SKM-1 treated with dmso at 0.1 percent for 144 hours (cell line): ENCODE data around the gene GRM4.

Experiments
- DNase-seq: peaks from one replicate; lab custom pipeline; 2025; ENCODE audit not compliant: unreplicated experiment; lab: John Stamatoyannopoulos, UW

The GRM4 gene

DNA sequence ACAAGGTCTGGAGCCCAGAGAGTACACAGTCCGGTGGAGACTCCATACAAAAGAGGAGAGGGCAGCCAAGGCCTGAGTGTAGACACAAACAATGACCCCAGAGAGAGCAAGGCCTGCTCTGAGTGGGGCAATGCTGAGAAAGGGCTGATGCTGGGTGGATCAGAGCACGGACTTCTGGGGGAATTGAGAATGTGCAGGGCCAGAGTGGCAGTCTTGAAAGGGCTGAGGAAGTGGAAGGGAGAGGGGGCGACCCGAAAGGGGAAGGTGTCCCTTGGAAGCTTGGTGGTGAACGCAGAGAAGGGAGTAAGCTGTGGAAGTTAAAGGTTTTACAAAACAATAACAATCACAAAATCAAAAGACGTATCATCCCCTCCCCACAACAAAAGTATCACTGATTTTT, 12.0 kb upstream of the GRM4 start:
- no peak for DNase-seq

DNA sequence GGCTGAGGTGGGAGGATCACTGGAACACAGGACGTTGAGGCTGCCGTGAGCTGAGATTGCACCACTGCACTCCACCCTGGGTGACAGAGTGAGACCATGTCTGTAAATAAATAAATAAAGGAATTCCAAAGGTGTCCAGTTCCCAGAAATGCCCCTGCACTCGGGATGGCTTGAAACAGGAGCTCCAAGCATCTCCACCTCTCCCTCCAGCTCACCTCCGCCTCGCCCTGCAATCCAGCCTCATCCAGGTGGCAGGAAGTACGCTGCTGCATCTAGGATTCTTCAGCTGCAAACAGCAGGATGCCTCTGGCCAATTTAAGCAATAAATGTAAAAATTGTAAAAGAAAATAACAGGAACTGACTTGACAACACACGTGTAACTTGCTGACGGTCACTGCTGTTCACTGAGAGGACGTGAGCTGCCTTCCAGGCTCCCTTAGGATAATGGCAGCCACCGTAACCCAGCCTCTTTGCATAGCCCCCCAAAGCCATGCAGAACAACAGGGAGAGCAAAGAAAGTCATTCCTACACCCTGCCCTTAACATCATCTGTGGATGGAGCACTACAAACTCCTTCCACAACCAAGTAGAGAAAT, 11.4 kb upstream of the GRM4 start:
- no peak for DNase-seq

DNA sequence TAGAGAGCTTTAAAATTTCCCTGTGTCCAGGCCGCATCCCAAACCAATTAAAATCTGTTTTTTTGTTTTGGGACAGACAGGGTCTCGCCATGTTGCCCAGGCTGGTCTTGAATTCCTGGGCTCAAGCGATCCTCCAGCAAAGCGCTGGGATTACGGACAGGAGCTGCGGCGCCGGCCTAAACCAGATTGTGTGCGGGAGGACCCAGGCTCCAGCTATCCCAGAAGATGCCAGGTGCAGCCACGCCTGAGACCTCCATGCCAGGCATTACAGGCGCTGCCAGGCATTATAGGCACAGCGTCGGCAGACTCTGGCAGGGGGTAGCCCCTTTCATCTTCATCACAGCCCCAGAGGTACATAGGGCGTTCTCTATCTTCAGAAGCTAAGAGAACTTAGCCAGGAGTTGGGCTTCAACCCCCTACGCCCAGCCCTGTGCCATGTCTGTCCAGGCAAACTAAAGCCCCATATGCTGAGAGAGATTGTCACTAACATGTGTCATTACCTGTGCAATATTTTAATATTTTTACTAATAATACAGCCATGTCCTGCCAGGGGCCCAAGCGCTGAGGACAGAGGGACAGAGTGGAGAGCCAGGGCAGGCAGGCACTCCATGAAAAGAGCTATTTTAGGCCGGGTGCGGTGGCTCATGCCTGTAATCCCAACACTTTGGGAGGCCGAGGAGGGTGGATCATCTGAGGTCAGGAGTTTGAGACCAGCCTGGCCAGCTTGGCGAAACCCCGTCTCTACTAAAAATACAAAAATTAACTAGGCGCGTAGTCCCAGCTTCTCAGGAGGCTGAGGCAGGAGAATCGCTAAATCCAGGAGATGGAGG, 9.8 kb upstream of the GRM4 start:
- no peak for DNase-seq

DNA sequence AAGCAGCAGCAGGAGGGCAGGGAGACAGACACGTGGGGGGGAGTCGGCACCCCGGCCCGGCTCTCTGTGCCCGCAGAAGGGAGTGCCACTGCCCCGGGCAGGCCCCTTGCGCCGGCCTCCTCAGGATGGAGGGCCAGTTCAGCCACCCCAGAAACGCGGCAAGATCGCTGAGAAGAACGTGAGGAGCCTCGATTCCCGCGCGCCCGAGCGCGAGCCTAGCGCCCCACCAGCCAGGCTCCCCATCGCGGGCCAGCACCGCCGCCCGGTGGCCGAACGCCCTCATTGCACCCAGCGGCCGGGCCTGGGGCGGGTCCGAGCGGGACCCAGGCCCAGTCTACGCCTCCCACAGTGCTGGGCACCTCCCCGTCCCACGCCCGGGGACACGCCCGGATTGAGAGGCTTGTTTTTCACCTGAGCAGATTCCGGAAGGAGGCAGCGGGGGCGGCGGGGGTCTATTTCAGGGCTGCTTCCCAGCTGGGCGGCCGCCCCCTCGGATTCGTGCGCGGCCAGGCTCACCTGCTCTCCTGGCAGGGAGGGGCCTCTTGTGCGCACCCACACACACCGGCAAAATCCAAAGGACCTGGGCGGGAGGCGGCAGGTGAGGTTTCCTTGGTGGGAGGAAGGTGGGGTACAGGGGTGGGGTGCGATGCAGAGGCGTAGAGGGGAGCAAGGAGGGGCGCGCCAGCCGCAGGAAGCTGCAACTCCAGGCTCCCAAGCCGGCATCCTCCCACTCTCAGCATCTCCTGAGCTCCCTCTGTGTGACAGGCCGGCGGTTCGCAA, 9.0 kb upstream of the GRM4 start:
- no peak for DNase-seq

DNA sequence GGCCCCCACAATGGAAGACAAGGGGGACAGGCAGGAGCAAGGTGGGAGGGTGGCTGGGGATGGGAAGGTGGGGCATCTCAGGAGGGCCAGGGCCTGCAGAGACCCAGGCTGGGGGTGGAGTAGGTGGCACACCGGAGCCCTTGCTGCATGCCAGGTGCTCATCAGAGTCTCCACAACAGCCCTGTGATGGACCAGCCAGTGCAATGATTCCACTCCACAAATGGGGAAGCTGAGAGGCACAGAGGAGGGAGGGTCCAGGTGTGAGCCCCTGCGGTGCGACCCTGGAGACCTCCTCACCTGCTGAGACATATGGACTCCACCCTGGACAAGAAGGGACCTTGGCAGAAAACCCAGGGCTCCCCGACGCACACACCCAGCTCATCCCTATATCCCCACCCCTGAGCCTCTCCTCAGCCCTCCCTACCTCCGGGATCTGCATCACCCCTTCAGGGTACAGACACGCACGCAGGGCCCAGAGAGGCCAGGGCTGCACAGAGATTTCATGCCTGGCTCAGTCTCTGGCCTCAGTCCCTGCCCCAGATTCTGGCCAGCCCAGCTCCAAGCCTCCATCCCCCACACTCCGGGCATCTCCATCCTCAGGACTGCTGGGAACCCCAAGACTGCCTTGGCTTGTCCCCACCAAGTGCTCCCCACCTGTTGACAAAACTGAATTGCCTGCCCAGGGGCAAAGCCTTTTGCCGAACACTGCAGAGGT, 7.1 kb upstream of the GRM4 start:
- no peak for DNase-seq

DNA sequence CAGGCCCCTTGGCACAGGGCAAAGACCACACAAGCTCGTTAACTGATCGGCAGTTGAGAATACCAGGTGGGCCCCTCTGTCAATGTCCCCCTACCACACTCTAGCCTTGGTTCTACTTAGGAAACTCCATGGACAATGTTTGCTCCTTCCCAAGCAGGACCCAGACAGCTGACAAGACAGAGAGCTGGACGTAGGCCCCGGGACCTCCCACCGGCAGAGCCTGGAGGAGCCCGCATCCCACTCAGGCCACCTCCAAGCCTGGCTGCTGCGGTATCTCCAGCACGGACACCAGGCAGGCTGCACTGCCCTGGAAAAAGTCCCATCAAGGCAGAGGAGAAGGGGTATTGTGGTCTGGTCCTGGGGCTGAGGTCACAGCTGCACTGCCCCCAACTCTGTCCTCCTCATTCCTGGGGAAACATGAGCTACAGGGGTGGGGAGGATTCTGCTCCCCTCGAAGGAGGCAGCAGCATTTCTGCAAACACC, 6.2 kb upstream of the GRM4 start:
- no peak for DNase-seq

DNA sequence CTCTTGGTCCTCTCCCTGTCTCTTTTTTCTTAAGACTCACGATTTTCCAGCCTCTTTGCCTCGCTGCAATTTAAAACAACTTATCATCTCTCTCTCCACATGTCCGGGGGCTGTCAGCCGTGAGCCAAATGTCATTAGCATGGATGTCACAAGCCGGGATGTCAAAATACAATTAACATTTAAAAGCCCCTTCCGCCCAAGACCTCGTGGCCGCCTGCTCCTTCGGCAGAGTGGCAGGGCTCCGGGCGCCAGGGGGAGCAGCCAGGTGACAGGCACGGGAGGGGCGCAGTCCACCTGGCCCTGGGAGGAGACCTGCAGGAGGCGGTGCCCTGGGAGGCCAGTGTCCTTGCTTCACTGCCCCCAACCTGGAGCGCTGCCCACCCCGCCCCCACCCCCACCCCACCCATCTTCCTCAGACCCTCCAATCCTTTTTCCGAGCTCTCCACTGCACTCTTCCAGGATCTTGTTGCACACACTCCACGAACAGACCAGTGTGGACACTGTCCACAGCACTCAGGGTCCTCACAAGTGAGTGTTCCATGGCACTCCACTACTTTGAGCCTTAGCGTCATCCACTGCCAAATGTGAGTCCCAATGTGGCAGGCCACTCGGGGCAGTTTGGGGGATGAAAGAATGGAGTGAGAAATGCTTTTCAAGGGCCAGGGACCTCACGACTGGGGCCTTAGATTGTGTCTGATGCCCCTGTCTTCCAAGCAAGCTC, 5.6 kb upstream of the GRM4 start:
- DNase-seq, result no peak

DNA sequence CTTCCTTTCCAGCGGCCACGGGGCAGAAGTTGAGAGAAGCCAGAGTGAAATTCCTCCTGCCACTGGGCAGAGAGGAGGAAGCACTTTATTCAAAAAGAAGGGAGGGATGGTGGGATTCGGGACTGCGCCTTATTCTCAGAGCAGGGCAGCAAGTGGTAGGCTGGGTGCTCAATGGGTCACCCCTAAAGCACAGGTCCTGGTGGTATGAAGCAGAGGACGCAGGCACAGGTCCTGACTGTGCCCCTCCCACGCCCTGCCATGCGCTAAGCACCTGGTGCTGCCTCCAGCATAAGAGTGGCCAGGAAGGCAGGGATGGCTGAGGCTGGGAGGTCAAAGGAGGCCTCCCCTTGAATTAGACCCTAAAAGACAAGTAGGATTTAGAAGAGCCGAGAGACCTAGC, 4.9 kb upstream of the GRM4 start:
- no peak for DNase-seq

DNA sequence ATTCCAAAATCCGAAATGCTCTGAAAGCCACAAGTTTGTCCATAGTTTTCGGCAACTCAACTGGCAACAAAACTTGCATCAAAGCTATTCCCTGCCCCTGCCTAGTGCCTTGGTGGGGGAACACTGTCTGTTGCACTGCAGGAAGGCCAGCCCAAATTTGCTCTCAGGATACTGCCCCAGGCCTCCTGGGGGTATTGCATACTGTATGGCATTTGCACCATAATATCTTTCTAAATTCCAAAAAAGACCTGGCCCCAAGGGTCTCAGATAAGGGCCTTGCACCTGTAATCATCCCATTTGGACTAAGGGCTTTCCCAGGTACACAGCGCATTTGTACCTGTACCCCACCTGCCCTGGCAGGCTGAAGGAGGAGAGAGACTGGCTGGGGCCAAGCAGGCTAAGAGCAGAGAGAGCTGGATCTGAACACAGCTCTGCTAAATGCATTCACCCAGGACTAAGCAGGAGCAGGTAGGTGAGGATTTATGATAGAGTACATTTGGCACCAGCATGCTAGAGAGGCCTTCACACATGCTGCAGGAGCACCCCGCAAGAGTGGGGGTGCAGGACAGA, 4.0 kb upstream of the GRM4 start:
- DNase-seq, result no peak

DNA sequence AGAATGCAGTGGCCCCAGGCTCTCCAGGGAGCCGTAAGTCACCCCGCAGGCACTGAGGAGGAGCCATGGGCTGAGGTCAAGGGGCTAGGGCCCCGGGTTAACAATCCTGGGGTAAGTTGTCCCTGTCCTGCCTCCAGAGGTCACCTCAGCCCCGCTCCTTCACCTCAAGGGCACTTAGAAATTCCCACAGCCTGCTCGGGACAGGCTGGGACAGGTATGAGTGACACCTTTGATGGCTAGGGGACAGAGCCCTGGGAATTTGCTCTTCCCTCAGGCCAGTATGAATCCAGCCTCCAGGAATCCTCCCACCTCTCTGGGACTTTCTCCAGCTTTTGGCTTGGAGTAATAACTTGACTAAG, 3.5 kb upstream of the GRM4 start:
- DNase-seq, result no peak

DNA sequence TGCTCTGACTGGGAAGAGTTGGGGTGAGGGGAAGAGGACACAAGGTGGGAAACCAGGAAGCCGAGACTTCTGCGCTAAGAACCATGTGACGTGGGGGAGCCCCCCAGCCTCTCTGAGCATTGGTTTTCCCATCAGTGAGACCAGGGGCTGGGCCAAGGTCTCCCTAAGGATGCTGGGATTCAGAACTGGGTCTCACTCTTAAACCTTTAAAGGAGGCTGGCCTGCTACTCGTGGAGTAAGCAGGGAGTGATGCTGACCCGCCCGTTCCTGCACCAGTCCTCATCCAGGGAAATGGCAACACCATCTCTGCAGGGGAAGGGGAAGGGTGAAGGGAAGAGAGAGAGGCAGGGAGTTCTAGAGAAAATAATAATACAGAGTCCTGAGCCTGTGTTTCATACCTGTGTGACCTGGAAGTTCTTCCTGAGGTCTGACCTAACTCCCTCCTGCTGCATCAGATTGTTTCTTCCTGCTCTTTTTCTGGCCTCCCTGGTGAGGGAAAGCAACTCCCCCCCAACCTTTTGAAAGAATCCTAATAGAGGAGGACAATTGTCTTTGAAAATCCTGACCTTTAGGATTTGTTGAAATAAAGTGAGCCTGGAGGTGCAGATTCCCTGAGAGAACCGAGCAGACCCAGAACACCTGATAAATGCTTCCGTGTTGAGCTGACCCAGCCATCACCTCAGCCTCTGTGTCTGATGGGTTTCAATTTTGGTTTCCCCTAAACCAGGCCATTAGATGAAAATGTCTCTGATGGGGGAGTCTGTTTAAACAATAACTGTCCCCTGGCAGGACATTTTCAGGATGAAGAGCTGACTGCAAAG, 3.0 kb upstream of the GRM4 start:
- DNase-seq, result no peak

DNA sequence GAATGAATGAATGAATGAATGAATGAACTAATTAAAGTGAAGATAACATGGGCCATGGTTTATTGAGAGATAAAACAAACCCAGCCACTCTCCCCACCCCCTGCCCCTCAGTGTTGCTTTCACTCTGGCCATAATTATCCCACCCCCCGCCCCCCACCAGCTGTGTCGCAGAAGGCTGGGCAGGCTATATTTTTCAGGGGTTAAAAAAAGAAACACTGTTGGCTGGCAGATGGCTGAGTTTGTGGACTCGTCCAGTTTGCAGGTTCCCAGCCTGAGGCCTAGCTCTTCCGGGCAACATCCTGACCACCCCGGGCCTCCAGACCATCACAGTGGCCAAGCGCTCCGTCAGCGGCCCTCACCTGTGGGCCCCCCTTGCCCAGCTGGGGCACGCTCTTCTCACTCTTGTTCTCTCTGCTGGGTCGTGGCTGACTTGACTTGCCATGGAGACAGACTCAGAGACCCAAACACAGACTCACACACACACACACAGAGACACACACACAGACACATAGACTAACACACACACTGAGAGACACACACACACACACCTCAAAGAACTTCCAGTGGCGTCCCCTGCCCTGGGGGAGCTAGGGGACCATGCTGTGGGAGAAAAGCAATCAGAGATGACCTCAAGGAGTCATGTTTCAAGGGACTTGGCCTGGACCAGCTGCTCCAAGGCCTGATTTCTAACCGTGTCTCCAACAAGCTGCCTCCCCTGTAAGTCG, 2.2 kb upstream of the GRM4 start:
- DNase-seq, result no peak

DNA sequence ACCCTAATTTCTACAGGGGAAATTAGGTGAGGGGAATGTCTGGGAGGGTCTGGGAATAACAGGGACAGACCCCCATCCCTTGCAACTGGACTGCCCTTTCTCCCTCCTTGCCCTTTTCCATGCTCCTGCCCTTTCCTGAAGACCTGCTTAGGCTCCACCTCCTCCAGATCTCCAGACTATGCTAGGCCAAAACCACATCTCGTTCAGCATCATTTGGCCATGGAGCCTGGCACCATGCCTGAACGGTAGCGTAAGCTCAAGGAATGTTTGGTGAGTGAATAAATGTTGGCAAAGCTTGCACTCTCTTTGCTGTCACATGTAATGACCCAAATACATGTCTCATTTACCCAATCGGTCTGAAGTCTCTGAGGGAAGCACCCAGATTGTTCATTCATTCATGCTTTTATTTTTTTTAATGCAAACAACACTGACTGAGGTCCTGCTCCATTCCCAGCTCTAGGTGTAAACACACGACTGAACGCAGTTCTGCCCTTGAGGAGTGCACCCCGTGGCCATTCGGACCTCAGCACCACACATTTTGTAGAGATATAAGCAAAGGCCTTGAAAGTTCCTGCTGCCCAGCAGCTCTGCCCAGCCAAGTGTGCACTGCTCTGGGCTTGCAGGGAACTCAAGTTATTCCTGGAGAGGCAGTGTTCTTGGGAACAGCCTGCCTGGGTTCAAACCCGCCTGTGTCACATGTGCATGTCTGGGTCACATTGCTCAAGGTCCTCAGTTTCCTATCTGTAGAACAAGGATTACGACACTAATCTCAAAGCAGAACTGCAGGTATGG, 1.1 kb upstream of the GRM4 start:
- DNase-seq, result no peak

DNA sequence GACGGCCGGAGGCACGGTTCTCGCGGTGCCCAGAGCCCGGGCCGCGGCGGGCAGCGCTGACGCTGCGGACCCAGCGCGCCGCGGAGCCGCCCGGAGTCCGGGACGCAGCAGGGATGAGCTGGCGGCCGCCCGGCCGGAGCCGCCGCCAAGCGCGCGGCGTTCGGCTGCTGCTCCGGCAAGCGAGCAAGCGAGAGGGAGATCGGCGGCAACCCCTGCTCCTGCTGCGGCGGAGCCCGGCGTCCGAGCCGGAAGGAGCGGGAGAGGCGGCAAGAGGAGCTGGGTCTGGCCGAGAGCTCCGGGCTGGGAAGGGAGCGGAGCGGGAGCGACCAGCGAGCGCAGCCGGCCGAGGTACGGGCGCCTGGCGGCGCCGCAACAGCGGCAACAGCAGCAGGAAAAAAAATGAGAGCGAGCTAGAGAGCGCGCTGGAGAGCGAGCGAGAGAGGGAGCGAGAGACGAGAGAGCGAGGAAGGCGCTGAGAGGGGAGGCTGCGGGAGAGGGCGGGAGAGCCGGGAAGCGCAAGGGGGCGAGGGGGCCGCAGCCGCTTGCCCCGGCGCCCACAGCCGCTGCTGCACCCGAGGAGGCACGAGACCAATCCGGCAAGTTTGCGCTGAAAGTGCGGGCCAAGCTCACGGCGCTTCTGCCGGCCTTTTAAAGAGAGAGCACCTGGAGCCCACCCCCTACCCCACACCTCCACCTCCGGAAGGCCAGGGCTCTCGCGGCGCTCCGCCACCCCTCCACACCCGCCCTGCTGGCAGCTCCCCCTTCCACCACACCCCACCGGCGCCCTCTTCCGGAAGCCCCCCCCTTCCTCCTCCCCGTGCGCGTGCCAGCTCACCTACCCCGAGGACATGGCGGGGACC, 496 bp downstream of the GRM4 start:
- no peak for DNase-seq

DNA sequence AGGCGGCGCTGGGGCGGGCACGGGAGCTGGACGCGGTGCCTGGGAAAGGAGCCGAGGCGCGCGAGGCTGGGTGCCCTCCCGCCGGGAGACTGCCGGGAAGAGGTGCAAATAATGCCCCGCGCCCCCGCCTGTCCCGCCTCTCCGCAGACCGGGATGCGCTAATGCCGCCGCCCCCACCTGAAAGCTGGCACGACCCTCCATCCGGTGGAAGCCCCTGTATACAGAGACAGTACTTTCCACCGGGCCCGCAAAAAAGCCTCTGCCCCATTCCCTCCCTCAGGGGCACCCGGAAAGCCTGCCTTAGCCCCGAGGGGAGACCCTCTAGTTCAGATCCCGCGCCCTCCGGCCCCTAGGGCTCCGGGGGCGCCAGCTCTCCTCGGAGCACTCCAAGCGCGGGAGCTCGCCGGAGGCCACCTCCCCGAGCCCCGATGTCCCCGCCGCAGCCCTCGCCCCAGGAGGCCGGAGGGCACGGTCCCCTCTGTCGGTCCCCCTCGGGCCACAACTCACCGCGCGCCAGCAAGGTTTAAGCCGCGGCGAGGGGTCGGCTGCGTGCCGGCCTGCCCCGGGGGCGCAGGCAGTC, 1.2 kb downstream of the GRM4 start:
- no peak for DNase-seq

DNA sequence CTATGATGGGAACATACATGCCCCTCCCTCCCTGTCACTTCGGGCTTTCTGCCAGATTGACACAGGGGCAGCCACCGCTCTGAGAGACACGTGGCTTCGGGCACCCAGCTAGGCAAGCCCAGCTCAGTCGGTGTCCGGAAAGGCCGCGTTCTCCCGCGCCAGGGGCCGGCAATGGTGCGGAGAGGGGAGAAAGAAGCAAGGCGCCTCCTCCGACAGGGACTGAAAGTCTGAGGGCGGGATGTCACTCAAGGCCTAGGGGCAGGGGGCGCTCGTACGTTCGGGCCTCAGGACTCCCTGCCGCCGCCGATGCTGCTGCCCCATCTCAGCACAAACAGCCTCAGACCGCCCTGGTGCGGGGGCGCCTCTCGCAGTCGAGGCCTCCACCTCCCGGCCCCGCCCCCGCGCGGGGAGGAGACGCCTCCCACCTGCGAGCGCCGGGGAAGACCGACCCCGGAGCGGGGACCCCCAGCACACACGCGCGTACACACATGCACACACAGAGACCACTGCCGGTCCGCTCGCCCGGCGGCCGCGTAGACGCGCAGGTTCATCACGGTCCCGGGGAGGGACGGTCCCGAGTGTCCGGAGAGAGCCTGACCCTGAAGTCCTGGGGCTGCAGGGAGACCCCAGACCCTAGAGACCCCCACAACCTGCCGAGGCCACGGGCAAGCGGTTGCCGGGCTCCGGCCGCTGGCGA, 1.9 kb downstream of the GRM4 start:
- no peak for DNase-seq
